ENCODE data around the gene C17orf50. TPM values are rescaled to one million over a fixed set of nuclear protein-coding genes. Genes with fewer than 3 reads are reported as not detected.
A peak's percentile ranks its signal among the peaks of the same experiment; 100 is the strongest.

The C17orf50 gene
- total RNA-seq, 1 experiment from 2014 or later: not detected

- peaks cover 36% of the 10 kb centered on the region for H3K27me3 Mint-ChIP-seq (ENCODE audit: insufficient read depth, unreplicated experiment)
- H3K4me1 Mint-ChIP-seq (ENCODE audit: insufficient read depth, unreplicated experiment): peaks cover 10% of the 10 kb centered on the region
- no peak overlapping the region for H3K4me3 Mint-ChIP-seq (ENCODE audit: unreplicated experiment)
- no TSS peak for BruUV-seq (replicated peaks)
- no peaks in the 10 kb centered on the region for H3K9me3 Mint-ChIP-seq (ENCODE audit: unreplicated experiment)
- H3K27ac Mint-ChIP-seq (ENCODE audit: low read depth, unreplicated experiment): no peak overlapping the region
- TF ChIP-seq CTCF (IDR thresholded peaks at IDR 0.05; ENCODE audit: unreplicated experiment): no peak
- no peak for DNase-seq (ENCODE audit: unreplicated experiment)
- POLR2A ChIA-PET: no interaction called here
- CTCF ChIA-PET: interaction anchor here (0.5 to 9.3 kb wide), 7 partner anchors 18 to 817 kb away, joined by 3 to 150 read pairs (median 3); partner anchors contain the start of gene RASL10B
- H3K36me3 Mint-ChIP-seq (ENCODE audit: insufficient read depth, unreplicated experiment): peaks cover 4% of the 10 kb centered on the region
- intact Hi-C loops (cut with micrococcal nuclease): loop anchor here (5.0 to 10.0 kb wide), 4 partner anchors 80 to 1323 kb away; partner anchors contain the start of gene SLFN12L
These were observed 15.4 kb upstream of the C17orf50 start for GRCh38 chr17:35745246-35745645.

- no peak for TF ChIP-seq CTCF (IDR thresholded peaks at IDR 0.05; ENCODE audit: unreplicated experiment)
- ChIA-PET POLR2A (no interaction called here), CTCF (interaction anchor here (0.6 to 9.3 kb wide), 9 partner anchors 9 to 812 kb away, joined by 3 to 150 read pairs (median 33); partner anchors contain the start of gene RASL10B)
- no TSS peak for BruUV-seq (replicated peaks)
- Mint-ChIP-seq H3K27me3 (ENCODE audit: insufficient read depth, unreplicated experiment) (peaks cover 32% of the 10 kb centered on the region), H3K4me1 (ENCODE audit: insufficient read depth, unreplicated experiment) (peaks cover 10% of the 10 kb centered on the region), H3K36me3 (ENCODE audit: insufficient read depth, unreplicated experiment) (peaks cover 4% of the 10 kb centered on the region), H3K9me3 (ENCODE audit: unreplicated experiment) (no peaks in the 10 kb centered on the region), H3K27ac (ENCODE audit: low read depth, unreplicated experiment) (no peak overlapping the region), H3K4me3 (ENCODE audit: unreplicated experiment) (no peak overlapping the region)
- intact Hi-C loops (cut with micrococcal nuclease): loop anchor here (5.0 to 10.0 kb wide), 4 partner anchors 81 to 1324 kb away; partner anchors contain the start of gene SLFN12L
- DNase-seq (ENCODE audit: unreplicated experiment): no peak
These were observed 14.9 kb upstream of the C17orf50 start for GRCh38 chr17:35745749-35746320.

- Mint-ChIP-seq H3K4me1 (ENCODE audit: insufficient read depth, unreplicated experiment) (peaks cover 10% of the 10 kb centered on the region), H3K27ac (ENCODE audit: low read depth, unreplicated experiment) (no peak overlapping the region), H3K36me3 (ENCODE audit: insufficient read depth, unreplicated experiment) (peaks cover 4% of the 10 kb centered on the region), H3K4me3 (ENCODE audit: unreplicated experiment) (no peak overlapping the region), H3K27me3 (ENCODE audit: insufficient read depth, unreplicated experiment) (peaks cover 16% of the 10 kb centered on the region), H3K9me3 (ENCODE audit: unreplicated experiment) (no peaks in the 10 kb centered on the region)
- CTCF ChIA-PET: interaction anchor here (0.6 to 9.3 kb wide), 45 partner anchors 9 to 1221 kb away, joined by 3 to 150 read pairs (median 5); partner anchors contain the start of genes C17orf50, RASL10B and TAF15
- intact Hi-C loops (cut with micrococcal nuclease): loop anchor here (1.0 to 10.0 kb wide), 5 partner anchors 83 to 1325 kb away; partner anchors contain the start of gene SLFN12L
- POLR2A ChIA-PET: interaction anchor here (0.6 to 2.6 kb wide), 8 partner anchors 9 to 602 kb away, joined by 3 to 16 read pairs (median 3); partner anchors contain the start of gene TAF15
- TF ChIP-seq CTCF (IDR thresholded peaks at IDR 0.05; ENCODE audit: unreplicated experiment): peak; percentile 95
- BruUV-seq (replicated peaks): no TSS peak
- peak; percentile 80 for DNase-seq (ENCODE audit: unreplicated experiment)
These were observed 13.1 kb upstream of the C17orf50 start for GRCh38 chr17:35747540-35748017.

GRCh38 chr17:35748341-35748841 is 12.3 kb upstream of the C17orf50 start:
- peaks cover 10% of the 10 kb centered on the region for H3K4me1 Mint-ChIP-seq (ENCODE audit: insufficient read depth, unreplicated experiment)
- POLR2A ChIA-PET: interaction anchor here (0.6 to 2.6 kb wide), 7 partner anchors 9 to 602 kb away, joined by 3 to 16 read pairs (median 3); partner anchors contain the start of gene TAF15
- no peaks in the 10 kb centered on the region for H3K9me3 Mint-ChIP-seq (ENCODE audit: unreplicated experiment)

More at GRCh38 chr17:35748341-35748841, 12.3 kb upstream of the C17orf50 start:
- CTCF ChIA-PET: interaction anchor here (0.6 to 9.3 kb wide), 34 partner anchors 9 to 1870 kb away, joined by 3 to 150 read pairs (median 7); partner anchors contain the start of genes C17orf50, RASL10B and TAF15
- Mint-ChIP-seq H3K36me3 (ENCODE audit: insufficient read depth, unreplicated experiment) (peaks cover 4% of the 10 kb centered on the region), H3K4me3 (ENCODE audit: unreplicated experiment) (no peak overlapping the region), H3K27ac (ENCODE audit: low read depth, unreplicated experiment) (no peak overlapping the region), H3K27me3 (ENCODE audit: insufficient read depth, unreplicated experiment) (peaks cover 8% of the 10 kb centered on the region)
- DNase-seq (ENCODE audit: unreplicated experiment): peak; percentile 83
- BruUV-seq (replicated peaks): no TSS peak
- no peak for TF ChIP-seq CTCF (IDR thresholded peaks at IDR 0.05; ENCODE audit: unreplicated experiment)
- intact Hi-C loops (cut with micrococcal nuclease): loop anchor here (5.0 to 10.0 kb wide), 4 partner anchors 84 to 1326 kb away; partner anchors contain the start of gene SLFN12L

Measured in MCF 10A (cell line).